ENCODE results near the gene EIF4EBP3.
"Not testable (repeated sequence)": the region's sequence is repeated elsewhere in the genome, so short reads cannot be mapped to it uniquely, and the experiment has no call there.

EIF4EBP3 gene

GRCh38 chr5:140579188-140579747, 31.8 kb downstream of the EIF4EBP3 start:
- DNase-seq, result not testable (repeated sequence)

GRCh38 chr5:140587495-140587894, 40.0 kb downstream of the EIF4EBP3 start:
- DNase-seq, result no peak

GRCh38 chr5:140588311-140589070, 41.0 kb downstream of the EIF4EBP3 start:
- no peak for DNase-seq

- no peak for DNase-seq
Observed at GRCh38 chr5:140590861-140591260, 43.4 kb downstream of the EIF4EBP3 start.

- no peak for DNase-seq
Observed at GRCh38 chr5:140591747-140592372, 44.4 kb downstream of the EIF4EBP3 start.

- not testable (repeated sequence) for DNase-seq
Observed at GRCh38 chr5:140593070-140593469, 45.6 kb downstream of the EIF4EBP3 start.

- DNase-seq, result no peak
Observed at GRCh38 chr5:140594169-140594568, 46.7 kb downstream of the EIF4EBP3 start.

GRCh38 chr5:140595538-140596300, 48.3 kb downstream of the EIF4EBP3 start:
- peak; percentile 40 for DNase-seq

- DNase-seq, result no peak
Observed at GRCh38 chr5:140596321-140596741, 48.9 kb downstream of the EIF4EBP3 start.

- DNase-seq, result no peak
Observed at GRCh38 chr5:140598836-140599235, 51.4 kb downstream of the EIF4EBP3 start.
